Psoas muscle (tissue), 8 donors: ENCODE results near the gene SLC17A8. TPM values are rescaled to one million over a fixed set of nuclear protein-coding genes. Genes with fewer than 3 reads are reported as not detected.

Experiments used
- ATAC-seq, 4 donors: fragments of 200-7000 bp; cut with Tn5 transposase; one replicate each; pipeline ENCODE4 v1.9.1; 2020; ENCODE audit warnings: moderate library complexity in 3 of 4, mild to moderate bottlenecking in 2 of 4
- DNase-seq, 2 donors: peaks; one replicate each; pipeline ENCODE4 v3.0.0-alpha.2; 2020
- H3K27ac ChIP-seq: fragments of 200-600 bp; one replicate; pipeline ENCODE4 v1.8.0; 2022
- H3K27me3 ChIP-seq, 3 donors: fragments of 200-600 bp in 1 of 3; one replicate each; pipeline versions ENCODE4 v1.6.1 to v1.8.0; 2013 to 2022; ENCODE audit warnings: low read length in 2 of 3, mild to moderate bottlenecking in 2 of 3, moderate library complexity in 1 of 3; ENCODE audit not compliant: insufficient read depth in 3 of 3
- H3K36me3 ChIP-seq, 2 donors: fragments of 200-600 bp in 1 of 2; one replicate each; pipeline versions ENCODE4 v1.6.1 to v1.8.0; 2013 to 2022; ENCODE audit warnings: low read depth in 1 of 2, mild to moderate bottlenecking in 1 of 2, moderate library complexity in 1 of 2; ENCODE audit not compliant: insufficient read depth in 1 of 2
- H3K4me1 ChIP-seq: fragments of 200-600 bp; one replicate; pipeline ENCODE4 v1.8.0; 2022
- H3K4me3 ChIP-seq: fragments of 200-600 bp; one replicate; pipeline ENCODE4 v1.8.0; 2022; ENCODE audit warnings: mild to moderate bottlenecking
- H3K9me3 ChIP-seq: fragments of 200-600 bp; one replicate; pipeline ENCODE4 v1.8.0; 2022
- WGBS, 3 donors: extraction: QIAGEN DNeasy Blood & Tissue Kit; methylation state at CpG; one replicate each; pipeline versions ENCODE4 v1.1.6 to v1.1.7; 2013; 5-methylcytosine and 5-hydroxymethylcytosine counted together
- intact Hi-C, 2 donors: fragments of 100-400 bp; cut with DNase I; formaldehyde crosslinking; loops; one replicate each; pipeline versions ENCODE4 v1.11.0 to v1.14.2; 2022
- polyA plus RNA-seq, 3 donors: library from polyadenylated mRNA; stranded (reverse); fragments of 200-250 nt; gene quantifications; one replicate each; pipeline ENCODE4 v1.2.3, GENCODE V29; 2013
- total RNA-seq, 4 donors: library from RNA; stranded (reverse); fragmentation: NEBNext Ultra II Directional in 2 of 4; extraction: Animal tissue kit (Norgen Biotek cat#: 25700) in 2 of 4; gene quantifications; one replicate each; pipeline versions ENCODE4 v1.2.1 to v1.2.4, GENCODE V29; 2021 to 2023
- TF ChIP-seq, protein P1 (sequence below): fragments of 200-600 bp; IDR thresholded peaks from one replicate; pipeline ENCODE4 v1.8.0; 2022; ENCODE audit warnings: antibody characterized with exemption
- donor health status: healthy with polysubstance abuse.
- donor health status: DM: no; HTN: no; CAD: no; lungs with moderate emphysema.
- donor health status: Bipolar disorder and iron deficiency.
- donor health status: healthy.
- donor health status: DM: yes; HTN: yes; CAD: no.
- donor health status: DM: no; HTN: no; CAD: no.
- donor health status: DM: no; HTN: no; CAD: no.
- donor health status: DM: yes; HTN: yes; CAD: no.

SLC17A8 gene
- total and polyA plus RNA-seq, 7 donors = 0.08 TPM; not detected in 6

GRCh38 chr12:100326208-100326607, 30.7 kb upstream of the SLC17A8 start:
- Histone ChIP-seq H3K4me1 (no peaks in the 10 kb centered on the region), H3K36me3 (peaks cover 0 to 81% of the 10 kb centered on the region in 2 donors), H3K27ac (no peak overlapping the region)

GRCh38 chr12:100329800-100330199, 27.1 kb upstream of the SLC17A8 start:
- H3K36me3 ChIP-seq = peaks cover 0 to 87% of the 10 kb centered on the region in 2 donors
- TF ChIP-seq, protein P1, sequence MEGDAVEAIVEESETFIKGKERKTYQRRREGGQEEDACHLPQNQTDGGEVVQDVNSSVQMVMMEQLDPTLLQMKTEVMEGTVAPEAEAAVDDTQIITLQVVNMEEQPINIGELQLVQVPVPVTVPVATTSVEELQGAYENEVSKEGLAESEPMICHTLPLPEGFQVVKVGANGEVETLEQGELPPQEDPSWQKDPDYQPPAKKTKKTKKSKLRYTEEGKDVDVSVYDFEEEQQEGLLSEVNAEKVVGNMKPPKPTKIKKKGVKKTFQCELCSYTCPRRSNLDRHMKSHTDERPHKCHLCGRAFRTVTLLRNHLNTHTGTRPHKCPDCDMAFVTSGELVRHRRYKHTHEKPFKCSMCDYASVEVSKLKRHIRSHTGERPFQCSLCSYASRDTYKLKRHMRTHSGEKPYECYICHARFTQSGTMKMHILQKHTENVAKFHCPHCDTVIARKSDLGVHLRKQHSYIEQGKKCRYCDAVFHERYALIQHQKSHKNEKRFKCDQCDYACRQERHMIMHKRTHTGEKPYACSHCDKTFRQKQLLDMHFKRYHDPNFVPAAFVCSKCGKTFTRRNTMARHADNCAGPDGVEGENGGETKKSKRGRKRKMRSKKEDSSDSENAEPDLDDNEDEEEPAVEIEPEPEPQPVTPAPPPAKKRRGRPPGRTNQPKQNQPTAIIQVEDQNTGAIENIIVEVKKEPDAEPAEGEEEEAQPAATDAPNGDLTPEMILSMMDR = no peak
- no peaks in the 10 kb centered on the region for H3K27me3 ChIP-seq
- H3K4me3 ChIP-seq = no peak overlapping the region
- intact Hi-C loops = no loop called here
- 73 to 92% (median 86%) methylated on average over 2 of the region's 2 CpGs for WGBS, 3 donors
- no peaks in the 10 kb centered on the region for H3K9me3 ChIP-seq
- ATAC-seq (no peak), DNase-seq (no peak)
- no peak overlapping the region for H3K27ac ChIP-seq
- no peaks in the 10 kb centered on the region for H3K4me1 ChIP-seq

More at GRCh38 chr12:100326208-100326607, 30.7 kb upstream of the SLC17A8 start:
- intact Hi-C loops = no loop called here
- no peak for DNase-seq
- no peak for ATAC-seq
- Histone ChIP-seq H3K4me3 (no peak overlapping the region), H3K9me3 (no peaks in the 10 kb centered on the region), H3K27me3 (no peaks in the 10 kb centered on the region)
- TF ChIP-seq, protein P1 = no peak

- Histone ChIP-seq H3K4me3 (no peak overlapping the region), H3K36me3 (peaks cover 0 to 95% of the 10 kb centered on the region in 2 donors), H3K4me1 (no peaks in the 10 kb centered on the region), H3K27me3 (no peaks in the 10 kb centered on the region), H3K9me3 (no peaks in the 10 kb centered on the region), H3K27ac (no peak overlapping the region)
- no peak for ATAC-seq
- DNase-seq = no peak
- intact Hi-C loops = no loop called here
- WGBS, 3 donors = 64 to 88% (median 67%) methylated on average over 1 of the region's 1 CpG
- TF ChIP-seq, protein P1 = no peak
Observed at GRCh38 chr12:100331871-100332270, 25.0 kb upstream of the SLC17A8 start.

- DNase-seq (no peak), ATAC-seq (no peak)
- intact Hi-C loops = no loop called here
- no peak overlapping the region for H3K4me3 ChIP-seq
- H3K36me3 ChIP-seq = peaks cover 0 to 95% of the 10 kb centered on the region in 2 donors
- 88 to 95% (median 88%) methylated on average over 2 of the region's 2 CpGs for WGBS, 3 donors
- TF ChIP-seq, protein P1 = no peak
- no peak overlapping the region for H3K27ac ChIP-seq
- H3K9me3 ChIP-seq = no peaks in the 10 kb centered on the region
- no peaks in the 10 kb centered on the region for H3K27me3 ChIP-seq
- no peaks in the 10 kb centered on the region for H3K4me1 ChIP-seq
Observed at GRCh38 chr12:100332852-100333251, 24.0 kb upstream of the SLC17A8 start.

DNA sequence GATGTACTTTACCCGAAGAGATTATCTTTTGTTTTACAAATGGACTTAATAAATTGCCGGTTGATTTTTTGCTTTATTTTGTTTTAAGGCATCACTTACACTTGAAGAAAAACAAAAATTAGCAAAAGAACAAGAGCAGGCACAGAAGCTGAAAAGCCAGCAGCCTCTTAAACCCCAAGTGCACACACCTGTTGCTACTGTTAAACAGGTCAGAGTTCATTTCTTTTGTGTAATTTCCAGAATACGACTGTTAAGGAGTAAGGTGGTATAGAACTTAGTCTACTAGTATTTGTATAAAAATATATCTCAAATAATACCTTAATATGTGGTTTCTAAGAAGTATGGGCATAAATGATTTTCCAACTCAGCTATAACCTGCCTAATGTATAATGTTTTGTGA, 19.6 kb upstream of the SLC17A8 start:
- H3K27me3 ChIP-seq = no peaks in the 10 kb centered on the region
- DNase-seq (no peak), ATAC-seq (no peak)
- no peaks in the 10 kb centered on the region for H3K4me1 ChIP-seq
- 86 to 87% (median 87%) methylated on average over 3 of the region's 3 CpGs for WGBS, 3 donors
- peaks cover 0 to 94% of the 10 kb centered on the region in 2 donors for H3K36me3 ChIP-seq
- TF ChIP-seq, protein P1 = no peak
- intact Hi-C loops = no loop called here
- no peaks in the 10 kb centered on the region for H3K9me3 ChIP-seq
- no peak overlapping the region for H3K27ac ChIP-seq
- H3K4me3 ChIP-seq = no peak overlapping the region
